Left hindlimb (tissue), 1 donor: ENCODE results near the gene SLC17A9.
"Not testable (repeated sequence)": the region's sequence is repeated elsewhere in the genome, so short reads cannot be mapped to it uniquely, and the experiment has no call there.

Experiments used
- DNase-seq: peaks from one replicate; pipeline ENCODE4 v3.0.0-alpha.2; 2018

SLC17A9 gene

DNA sequence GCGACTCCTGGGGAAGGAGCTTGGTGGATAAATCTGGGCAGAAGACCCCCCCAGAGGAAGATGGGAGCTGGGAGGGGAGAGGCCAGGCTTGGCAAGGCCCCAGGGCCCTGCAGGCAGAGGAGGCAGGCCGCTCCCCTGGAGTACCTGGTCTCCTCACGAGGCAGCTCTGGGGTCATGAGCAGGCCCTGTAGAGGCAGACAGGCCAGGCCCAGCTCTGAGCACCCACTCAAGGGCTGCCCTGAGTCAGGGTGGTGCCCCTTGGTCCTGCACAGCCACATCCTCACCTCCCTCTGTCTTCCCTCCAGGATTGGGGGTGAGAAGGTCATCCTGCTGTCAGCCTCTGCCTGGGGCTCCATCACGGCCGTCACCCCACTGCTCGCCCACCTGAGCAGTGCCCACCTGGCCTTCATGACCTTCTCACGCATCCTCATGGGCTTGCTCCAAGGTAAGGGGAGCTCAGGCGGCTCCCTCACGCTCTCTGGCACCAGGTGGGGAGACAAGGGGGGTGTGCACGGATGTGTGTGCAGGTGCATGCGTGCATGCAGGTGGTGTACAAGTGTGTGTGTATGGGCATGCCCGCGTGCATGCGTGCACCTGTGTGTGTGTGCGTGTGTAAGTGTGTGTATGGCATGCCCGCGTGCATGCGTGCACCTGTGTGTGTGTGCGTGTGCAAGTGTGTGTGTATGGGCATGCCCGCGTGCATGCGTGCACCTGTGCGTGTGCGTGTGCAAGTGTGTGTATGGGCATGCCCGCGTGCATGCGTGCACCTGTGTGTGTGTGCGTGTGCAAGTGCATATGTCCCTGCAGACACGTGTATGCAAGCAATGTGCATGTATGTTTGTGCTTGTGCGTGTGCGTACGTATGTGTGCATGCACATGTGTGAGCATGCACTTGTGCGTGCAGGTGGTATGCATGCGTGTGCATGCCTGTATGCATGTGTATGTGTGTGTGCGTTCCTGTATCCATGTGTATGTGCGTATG lies 4.9 kb downstream of the SLC17A9 start:
- DNase-seq, result no peak

DNA sequence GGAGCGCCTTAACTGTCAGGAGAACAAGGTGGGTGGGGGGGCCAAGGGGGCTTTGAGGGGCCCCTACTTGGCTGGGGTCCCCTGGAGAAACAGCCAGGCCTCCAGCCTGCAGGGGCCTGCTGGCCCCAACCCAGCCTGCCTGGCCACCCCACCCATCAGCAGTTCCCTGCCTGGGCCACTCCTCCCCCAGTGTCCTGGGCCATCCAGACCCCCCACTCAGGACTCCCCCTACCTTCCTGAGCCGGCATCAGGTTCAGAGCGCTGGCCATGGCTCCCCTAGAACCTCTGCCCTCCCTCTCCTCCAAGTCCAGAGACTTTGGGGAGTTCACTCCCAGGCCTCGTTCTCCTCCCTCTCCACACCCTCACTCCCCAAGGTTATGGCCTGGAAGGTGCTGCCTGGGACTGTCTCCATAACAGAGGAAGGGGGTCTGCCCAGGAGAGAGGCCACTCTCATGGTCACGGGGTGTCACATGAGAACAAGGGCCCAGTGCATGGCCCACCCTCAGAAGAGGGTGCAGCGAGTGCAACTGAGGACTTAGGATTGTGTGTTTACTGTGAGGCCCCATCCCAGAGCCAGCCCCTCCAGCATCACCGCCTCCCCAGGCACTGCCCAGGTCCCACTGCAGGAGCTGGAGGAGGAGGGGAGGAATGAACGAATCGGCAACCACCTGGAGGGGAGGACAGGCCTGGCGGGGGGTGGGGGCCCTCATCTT lies 6.0 kb downstream of the SLC17A9 start:
- DNase-seq, result no peak

DNA sequence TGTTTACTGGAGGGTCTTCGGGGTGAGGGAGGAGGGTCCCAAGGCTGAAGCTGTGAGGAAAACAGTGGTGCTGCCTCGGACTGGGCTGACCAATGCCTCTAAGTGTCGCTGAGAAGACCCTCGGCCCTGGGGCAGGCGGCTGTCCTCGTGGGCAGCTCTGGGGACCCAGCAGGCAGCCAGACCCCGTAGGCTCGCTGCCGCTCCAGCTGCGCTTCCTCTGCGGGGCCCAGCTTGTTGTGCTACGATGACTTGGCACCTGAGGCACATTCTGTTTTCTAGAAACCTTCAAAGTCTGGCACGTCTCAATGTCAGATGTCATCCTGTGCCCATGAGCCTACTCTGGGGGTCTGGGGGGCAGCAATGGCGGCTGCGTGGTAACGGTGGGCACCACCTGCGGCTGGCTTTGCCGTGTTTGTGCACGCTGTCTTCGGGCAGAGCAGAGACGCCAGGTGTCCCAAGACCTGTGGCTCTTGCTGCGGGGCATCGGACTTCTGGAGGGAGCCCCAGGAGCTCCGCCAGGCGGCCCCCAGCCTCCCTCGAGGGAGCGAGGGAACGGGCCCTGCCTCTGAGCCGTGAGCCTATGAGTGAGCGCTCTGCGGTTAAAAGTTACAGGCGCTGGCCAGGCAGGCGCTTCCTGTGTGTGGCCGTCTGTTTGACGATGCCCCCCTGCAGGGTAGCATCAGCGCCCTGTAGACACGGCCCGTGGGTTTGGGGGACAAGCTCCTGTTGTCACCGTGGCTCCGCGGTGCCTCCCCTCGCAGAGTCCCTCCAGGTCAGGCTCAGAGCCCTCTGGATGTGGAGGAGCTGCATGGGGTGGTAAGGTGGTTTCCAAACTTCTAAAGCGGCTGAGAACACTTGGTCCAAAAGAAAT lies 6.8 kb downstream of the SLC17A9 start:
- no peak for DNase-seq

DNA sequence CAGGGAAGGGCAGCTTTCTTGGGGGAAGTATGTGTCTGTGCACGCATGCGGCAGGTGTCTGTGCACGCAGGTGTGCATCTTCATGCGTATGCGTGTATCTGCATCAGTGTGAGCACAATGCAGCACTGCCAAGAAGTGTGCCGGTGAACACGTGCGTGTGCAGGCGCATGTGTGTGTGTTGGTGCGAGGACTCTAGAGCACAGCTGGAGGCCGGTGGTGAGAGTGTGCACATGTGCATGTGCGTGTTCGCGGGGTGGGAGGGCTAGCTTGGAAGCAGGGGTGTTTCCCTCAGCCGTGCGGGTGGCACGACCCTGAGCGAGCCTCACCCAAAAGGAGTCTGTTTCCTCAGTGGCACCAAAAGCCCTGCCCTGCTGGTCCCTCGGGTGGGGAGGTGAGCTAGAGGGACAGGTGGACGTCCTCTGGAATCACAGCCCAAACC lies 7.5 kb downstream of the SLC17A9 start:
- DNase-seq, result no peak

DNA sequence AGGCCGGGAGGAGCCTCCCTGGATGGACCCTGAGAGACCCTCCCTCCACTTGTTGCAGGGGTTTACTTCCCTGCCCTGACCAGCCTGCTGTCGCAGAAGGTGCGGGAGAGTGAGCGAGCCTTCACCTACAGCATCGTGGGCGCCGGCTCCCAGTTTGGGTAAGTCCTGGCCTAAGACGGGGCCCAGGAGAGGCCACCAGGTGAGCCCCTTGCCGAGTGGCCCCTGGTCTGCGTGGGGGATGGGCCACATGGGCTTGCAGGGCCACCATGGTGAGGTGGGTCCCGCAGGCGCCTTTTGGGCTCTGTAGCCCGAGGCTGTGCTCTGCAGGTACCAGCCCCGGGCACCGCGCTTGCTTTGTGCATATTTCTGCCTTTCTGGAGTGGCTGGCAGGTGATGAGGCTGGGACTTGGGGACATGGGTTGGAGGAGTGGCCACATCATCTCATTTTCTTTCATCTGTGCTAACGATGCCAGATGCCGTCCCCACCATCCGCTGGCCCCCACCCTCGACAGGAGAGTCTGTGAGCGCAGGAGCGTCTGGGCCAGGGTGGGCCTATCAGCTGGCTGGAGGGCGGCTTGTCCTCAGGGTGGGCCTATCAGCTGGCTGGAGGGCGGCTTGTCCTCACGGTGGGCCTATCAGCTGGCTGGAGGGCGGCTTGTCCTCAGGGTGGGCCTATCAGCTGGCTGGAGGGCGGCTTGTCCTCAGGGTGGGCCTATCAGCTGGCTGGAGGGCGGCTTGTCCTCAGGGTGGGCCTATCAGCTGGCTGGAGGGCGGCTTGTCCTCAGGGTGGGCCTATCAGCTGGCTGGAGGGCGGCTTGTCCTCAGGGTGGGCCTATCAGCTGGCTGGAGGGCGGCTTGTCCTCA lies 8.2 kb downstream of the SLC17A9 start:
- DNase-seq, result not testable (repeated sequence)

DNA sequence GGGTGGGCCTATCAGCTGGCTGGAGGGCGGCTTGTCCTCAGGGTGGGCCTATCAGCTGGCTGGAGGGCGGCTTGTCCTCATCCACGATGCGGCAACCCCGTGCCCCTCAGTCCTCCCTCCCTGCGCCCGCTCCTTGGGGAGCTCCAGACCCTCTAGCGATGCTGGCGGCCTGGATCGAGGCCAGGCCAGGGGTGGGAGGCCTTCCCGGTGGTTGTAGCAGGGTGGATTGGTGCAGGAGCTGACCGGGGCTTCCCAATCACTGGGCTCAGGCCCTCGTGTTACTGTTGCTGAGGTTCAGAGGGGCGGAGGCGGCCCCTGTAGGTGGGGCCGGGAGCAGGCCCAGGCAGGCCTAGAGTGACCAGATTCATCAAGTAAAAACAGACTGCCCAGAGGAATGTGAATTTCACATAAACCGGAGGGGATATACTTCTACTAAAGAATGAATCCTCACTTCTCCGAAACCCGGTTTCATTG lies 8.8 kb downstream of the SLC17A9 start:
- DNase-seq, result no peak

DNA sequence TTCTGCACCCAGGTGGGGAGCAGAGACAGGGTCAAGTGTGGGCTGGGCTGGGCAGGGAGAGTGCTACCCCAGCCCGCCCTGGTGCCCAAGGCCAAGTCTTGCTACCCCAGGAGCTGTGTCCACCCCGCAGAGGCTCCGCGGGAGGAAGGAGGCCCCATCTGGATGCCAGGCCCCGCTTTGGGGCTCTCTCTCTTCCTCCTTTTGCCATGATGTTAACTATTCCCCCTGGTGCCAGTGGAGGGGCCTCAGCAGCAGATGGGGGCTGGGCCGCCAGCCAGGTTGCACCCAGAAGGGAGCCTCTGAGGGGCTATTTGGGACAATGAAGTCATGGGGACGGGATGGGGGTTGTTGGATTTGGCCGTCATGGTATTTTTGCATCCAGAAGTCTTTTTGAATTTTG lies 9.3 kb downstream of the SLC17A9 start:
- DNase-seq, result no peak

DNA sequence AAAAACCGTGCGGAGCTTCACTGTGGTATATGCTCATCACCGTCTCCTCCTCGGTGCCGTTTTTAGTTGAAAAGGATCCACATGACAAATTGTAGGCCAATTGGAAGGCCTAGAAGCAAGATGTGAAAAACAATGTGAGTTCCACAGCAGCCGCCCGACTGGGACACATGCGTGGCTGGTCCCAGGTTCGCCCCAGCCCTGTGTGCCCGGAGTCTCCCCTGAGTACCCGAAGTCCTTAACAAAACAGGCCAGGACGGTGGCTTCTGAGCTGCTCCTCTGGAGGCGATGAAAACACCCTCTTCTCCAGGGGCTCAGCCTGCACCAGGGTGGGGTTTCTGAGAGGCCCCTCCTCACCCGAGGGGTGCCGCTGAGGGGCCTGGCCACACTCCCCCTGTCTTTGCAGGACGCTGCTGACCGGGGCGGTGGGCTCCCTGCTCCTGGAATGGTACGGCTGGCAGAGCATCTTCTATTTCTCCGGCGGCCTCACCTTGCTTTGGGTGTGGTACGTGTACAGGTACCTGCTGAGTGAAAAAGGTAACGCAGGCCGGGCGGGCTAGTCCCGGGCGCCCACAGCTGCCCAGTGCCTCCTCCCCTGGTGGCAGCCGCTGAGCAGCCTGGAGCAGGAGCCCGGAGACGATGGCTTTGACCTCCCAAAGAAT lies 9.8 kb downstream of the SLC17A9 start:
- no peak for DNase-seq

DNA sequence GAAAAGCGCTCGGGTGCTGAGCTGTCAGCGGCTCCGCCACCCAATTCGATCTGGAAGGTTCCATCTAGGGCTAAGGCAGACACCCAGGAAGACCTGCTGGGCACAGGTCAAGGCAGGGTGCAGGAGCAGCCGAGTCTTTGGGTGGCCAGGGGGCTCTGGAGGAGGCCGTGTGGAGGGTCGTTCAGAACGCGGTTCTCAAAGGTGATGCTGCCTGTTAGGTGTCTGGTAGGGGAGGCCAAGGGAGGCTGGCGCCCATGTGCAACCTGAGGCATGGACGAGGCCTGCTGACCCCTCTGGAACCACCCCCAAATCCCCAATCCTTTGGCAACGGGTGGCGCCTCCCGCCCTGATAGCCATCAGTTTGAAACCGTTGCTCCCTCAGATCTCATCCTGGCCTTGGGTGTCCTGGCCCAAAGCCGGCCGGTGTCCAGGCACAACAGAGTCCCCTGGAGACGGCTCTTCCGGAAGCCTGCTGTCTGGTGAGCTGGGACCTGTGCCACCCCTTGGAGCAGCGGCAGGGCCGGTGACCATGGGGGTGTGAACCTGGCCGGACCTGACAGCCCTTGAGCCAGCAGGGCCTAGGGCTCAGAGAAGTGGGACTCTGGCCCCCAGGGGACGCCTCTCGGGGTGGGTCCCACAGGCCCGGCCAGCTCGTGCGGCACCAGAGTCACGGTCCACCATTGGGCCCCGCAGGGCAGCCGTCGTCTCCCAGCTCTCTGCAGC lies 10.5 kb downstream of the SLC17A9 start:
- no peak for DNase-seq

DNA sequence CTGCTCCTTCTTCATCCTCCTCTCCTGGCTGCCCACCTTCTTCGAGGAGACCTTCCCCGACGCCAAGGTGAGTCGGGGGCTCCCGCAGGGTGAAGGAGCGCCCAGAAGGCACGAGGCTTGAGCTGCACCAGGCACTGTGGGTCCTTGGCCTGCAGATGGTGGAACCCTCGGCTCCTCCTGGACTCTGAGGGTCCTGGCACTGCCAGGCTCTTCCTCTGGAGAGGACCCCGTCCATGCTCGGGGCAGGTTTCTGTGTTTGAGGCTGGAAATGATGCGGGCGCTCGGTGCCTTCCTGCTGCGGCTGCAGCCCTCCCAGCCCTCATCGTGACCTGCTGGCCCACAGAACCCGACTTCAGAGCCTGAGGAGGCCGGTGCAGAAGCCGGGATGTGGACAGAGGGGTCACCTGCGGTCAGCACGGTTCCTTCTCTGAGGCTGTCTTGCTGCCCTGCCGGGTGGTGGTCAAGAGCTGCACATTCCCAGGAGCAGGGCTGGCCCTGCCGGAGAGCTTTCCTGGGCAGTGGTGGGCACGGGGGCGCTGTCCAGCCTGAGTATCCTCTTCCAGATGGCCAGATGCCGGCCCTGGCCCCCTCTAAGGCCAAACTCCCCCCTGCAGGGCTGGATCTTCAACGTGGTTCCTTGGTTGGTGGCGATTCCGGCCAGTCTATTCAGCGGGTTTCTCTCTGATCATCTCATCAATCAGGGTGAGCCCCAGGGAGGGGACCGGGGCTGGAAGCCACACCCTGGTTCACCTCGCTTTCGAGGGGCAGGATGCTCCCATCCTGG lies 11.3 kb downstream of the SLC17A9 start:
- DNase-seq, result no peak

DNA sequence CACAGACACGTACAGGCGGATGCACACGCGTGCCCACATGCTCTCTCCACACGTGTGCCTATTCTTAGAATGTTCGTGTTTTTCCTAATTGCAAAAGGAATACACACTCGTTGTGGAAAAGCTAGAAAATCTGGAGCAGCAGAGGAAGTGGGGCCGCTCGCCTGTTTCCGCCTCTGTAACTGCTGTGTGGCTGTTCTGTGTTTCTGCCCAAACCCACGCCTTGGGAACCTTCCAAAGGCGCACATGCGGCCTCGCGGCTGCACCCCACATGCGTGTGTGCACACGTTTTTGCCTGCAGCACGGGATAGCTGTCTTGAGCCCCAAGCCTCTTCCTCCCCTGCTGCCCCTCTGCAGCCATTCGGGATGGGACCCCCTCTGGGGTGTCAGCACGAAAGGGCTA lies 12.2 kb downstream of the SLC17A9 start:
- DNase-seq, result no peak

DNA sequence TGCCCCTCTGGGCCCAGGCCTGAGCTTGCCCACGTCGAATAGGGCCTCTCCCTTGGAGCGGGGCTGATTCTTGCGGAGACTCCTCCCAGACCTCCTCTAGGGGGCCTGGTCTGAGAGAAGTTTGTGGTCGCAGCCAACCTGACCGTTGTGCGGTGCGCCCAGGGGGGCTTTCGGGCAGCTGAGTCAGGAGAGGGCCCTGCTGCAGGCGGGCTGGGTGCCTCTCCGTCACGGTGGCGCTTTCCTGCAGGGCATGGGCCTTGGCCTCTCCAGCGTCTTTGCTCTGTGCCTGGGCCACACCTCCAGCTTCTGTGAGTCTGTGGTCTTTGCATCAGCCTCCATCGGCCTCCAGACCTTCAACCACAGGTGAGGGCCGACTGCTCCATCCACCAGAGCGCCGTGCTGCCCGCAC lies 12.9 kb downstream of the SLC17A9 start:
- no peak for DNase-seq

DNA sequence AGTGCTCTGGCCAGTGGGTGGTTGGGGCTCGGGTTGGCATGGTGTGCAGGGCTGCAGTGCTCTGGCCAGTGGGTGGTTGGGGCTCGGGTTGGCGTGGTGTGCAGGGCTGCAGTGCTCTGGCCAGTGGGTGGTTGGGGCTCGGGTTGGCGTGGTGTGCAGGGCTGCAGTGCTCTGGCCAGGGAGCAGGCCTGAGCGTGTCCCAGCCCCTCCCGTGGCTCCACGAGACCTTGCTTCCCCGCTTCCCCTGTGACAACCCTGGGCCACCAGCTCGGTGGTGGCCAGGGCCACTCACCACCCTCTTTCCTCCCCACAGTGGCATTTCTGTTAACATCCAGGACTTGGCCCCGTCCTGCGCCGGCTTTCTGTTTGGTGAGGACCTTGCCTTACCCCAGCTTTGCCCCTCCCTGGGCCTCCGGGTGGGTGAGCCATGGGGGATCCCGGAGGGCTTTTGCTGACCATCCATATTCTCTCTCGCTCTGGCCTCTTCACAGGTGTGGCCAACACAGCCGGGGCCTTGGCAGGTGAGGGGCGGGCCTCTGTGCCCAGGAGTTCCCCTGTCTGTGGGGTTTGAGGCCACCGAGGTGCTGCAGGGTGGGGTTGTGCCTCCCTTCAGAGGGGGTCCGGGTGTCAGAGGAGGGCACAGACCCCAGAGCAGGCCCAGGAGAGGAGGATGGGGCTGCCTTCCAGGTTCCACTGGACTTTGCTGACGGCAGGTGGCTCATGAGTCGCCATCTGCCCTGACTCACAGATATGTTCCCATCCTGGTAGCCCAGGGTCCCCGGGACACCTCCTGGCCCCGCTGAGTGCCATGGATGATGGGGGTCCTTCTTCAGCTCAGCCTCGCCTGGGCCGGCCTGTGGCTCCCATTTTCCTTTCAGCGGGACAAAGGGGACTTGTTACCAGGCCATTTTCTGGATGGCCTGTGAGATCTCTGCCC lies 14.0 kb downstream of the SLC17A9 start:
- DNase-seq, result no peak

DNA sequence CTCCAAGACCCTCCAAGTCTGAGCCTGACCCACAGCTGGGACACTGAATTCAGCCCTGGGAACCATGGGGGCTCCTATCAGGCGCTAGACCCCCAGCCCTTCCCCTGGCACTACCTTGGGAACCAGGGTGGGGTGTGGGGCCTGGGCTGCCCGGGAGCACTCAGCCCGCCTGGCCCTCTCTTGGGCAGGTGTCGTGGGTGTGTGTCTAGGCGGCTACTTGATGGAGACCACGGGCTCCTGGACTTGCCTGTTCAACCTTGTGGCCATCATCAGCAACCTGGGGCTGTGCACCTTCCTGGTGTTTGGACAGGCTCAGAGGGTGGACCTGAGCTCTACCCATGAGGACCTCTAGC lies 14.6 kb downstream of the SLC17A9 start:
- no peak for DNase-seq

DNA sequence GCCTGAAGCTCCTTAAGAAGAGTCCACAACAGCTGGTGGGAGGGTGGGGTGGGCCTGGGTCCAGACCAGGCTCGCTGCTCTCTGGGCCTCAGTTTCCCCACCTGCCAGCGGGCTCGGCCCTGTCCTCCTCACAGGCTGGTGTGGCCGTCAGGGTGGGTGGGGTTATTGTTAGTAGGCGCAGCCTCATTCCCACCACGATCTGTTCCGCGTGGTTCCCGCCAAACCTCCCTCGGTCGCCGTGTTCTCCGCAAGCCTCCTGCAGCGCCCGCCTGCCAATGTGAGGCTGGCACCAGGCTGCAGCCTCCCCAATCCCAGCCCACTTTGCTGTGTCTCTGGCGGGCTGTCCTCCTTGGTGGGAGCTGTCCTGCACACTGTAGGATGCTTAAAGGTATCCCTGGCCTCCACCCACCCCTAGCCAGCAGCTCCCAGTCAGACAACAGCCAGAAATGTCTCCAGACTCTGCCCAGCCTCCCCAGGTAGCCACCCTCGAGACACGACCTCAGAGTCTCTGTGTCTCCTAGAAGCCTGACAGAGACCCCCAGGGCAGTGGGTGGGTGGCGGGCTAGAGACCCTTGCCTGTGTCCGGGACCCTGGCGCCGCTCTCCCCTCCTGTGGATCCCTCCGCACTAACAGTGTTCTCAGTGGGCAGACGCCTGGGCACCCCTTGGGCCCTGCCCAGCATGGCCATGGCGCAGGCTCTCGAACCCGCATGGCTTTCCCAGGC lies 15.3 kb downstream of the SLC17A9 start:
- no peak for DNase-seq

DNA sequence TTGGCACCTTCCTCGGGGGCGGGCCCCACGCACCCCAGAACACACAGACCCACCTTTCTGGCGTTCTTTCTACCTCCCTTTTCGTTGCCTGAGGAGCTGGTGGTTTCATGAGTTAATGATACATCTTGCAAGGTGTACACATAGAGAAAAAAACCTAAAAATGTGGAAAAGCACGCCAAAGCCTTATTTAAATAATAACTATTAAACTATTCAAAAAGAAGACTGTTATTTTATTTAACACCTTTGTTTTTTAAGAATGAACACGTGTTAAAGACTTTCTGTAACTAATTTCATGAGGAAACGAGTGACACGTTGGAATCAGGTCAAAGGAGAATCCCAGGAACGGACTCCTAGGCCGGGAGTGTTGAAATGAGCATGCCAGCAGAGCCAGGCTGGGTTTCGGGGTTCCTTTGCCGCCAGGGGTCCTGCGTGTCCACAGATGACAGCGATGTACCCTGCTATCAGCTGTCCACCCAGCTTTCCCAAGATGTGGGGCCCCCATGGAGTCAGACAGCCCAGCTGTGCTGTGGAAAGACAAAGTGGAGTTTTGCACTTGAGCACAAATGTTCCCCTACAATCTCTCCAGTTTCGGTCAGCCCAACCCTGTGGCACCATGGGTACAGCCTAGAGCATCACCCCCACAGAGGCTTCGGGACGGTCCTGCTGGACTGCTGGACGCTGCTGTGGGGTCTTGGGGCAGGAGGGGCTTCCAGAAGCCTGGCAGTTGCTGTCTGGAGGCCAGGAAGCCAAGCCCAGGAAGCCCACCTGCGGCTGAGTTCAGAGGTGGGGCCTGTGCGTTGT lies 16.1 kb downstream of the SLC17A9 start:
- no peak for DNase-seq

DNA sequence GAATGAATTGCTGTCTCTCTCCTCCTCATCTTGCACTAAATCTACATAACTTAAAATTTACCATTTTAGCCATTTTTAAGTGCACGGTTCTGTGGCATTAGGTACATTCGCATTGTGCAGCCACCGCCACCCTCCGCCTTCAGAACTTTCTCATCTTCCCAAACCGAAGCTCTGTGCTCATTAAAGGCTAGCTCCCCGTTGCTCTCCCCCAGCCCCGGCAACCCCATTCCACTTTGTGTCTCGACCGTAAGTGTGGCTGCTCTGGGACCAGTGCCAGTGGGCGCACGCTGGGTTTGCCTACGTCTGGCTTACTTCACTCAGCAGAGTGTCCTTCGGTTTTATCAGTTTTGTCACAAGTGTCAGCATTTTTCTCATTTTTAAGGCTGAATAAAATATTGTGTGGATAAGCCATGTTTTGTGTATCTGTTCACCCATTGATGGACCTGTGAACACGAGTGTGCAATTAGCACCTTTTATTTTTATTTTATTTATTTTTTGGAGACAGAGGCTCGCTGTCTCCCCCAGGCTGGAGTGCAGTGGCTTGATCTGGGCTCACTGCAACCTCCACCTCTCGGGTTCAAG lies 16.8 kb downstream of the SLC17A9 start:
- DNase-seq, result no peak
